Activated CD8-positive, alpha-beta T cell treated with anti-CD3 and anti-CD28 coated beads, Interleukin-2, amount 10 ng/mL, durations not matched to agents 7 days and 5 days (primary cell): ENCODE results near the gene ZGPAT. TPM values are rescaled to one million over a fixed set of nuclear protein-coding genes. Genes with fewer than 3 reads are reported as not detected.
"Not testable (repeated sequence)": the region's sequence is repeated elsewhere in the genome, so short reads cannot be mapped to it uniquely, and the experiment has no call there.

ENCODE experiments used
- ATAC-seq: fragments of 150-1000 bp; cut with Tn5 transposase; one replicate; pipeline ENCODE4 v1.10.0; 2021; ENCODE audit warnings: moderate library complexity
- CTCF ChIA-PET: fragments of 350-600 bp; sonication (Branson Sonifier 250); formaldehyde crosslinking; loops from one replicate; lab custom pipeline; 2021; ENCODE audit warnings: antibody characterized with exemption; lab: Charles Lee
- POLR2A ChIA-PET: fragments of 350-600 bp; sonication (Branson Sonifier 250); formaldehyde crosslinking; loops from one replicate; lab custom pipeline; 2021; ENCODE audit warnings: antibody characterized with exemption; lab: Charles Lee
- DNase-seq: peaks from one replicate; pipeline ENCODE4 v3.0.0-alpha.2; 2020
- H3K27ac Mint-ChIP-seq: one replicate; pipeline ENCODE4 v1.8.0; 2021; ENCODE audit warnings: mild to moderate bottlenecking, mixed read lengths
- H3K27me3 Mint-ChIP-seq: one replicate; pipeline ENCODE4 v1.8.0; 2021; ENCODE audit warnings: low read depth, mixed read lengths
- H3K36me3 Mint-ChIP-seq: one replicate; pipeline ENCODE4 v1.8.0; 2021; ENCODE audit warnings: low read depth, mixed read lengths
- H3K4me1 Mint-ChIP-seq: one replicate; pipeline ENCODE4 v1.8.0; 2021; ENCODE audit warnings: low read depth, mixed read lengths
- H3K4me3 Mint-ChIP-seq: one replicate; pipeline ENCODE4 v1.8.0; 2021; ENCODE audit warnings: mild to moderate bottlenecking, mixed read lengths
- H3K9me3 Mint-ChIP-seq: one replicate; pipeline ENCODE4 v1.8.0; 2022; ENCODE audit warnings: mixed read lengths; ENCODE audit not compliant: insufficient read depth
- total RNA-seq, 2 experiments: library from RNA; stranded (reverse); gene quantifications; one replicate each; pipeline ENCODE4 v1.2.3, GENCODE V29; 2021

The ZGPAT gene
- total RNA-seq, 2 experiments from 2014 or later, result 38.6 to 43.5 TPM

GRCh38 chr20:63664861-63665594 lies 42.8 kb upstream of the ZGPAT start:
- Mint-ChIP-seq H3K27ac (no peak overlapping the region), H3K27me3 (no peaks in the 10 kb centered on the region), H3K4me3 (no peak overlapping the region), H3K36me3 (peaks cover 29% of the 10 kb centered on the region), H3K4me1 (no peaks in the 10 kb centered on the region), H3K9me3 (no peaks in the 10 kb centered on the region)
- ATAC-seq (no peak), DNase-seq (no peak)
- ChIA-PET CTCF (no interaction called here), POLR2A (no interaction called here)

- no peak for ATAC-seq
- CTCF ChIA-PET, result interaction anchor here (1.4 kb wide), 1 partner anchor 8 kb away, joined by 3 read pairs; the partner anchor contains the start of gene RTEL1
- peaks cover 28% of the 10 kb centered on the region for H3K36me3 Mint-ChIP-seq
- no peak overlapping the region for H3K27ac Mint-ChIP-seq
- no peak for DNase-seq
- no peaks in the 10 kb centered on the region for H3K9me3 Mint-ChIP-seq
- POLR2A ChIA-PET, result no interaction called here
- no peak overlapping the region for H3K4me3 Mint-ChIP-seq
- no peaks in the 10 kb centered on the region for H3K4me1 Mint-ChIP-seq
- H3K27me3 Mint-ChIP-seq, result no peaks in the 10 kb centered on the region
Measured at GRCh38 chr20:63665708-63666107, 42.1 kb upstream of the ZGPAT start.

- no peaks in the 10 kb centered on the region for H3K27me3 Mint-ChIP-seq
- ATAC-seq (no peak), DNase-seq (no peak)
- H3K9me3 Mint-ChIP-seq, result no peaks in the 10 kb centered on the region
- no peak overlapping the region for H3K4me3 Mint-ChIP-seq
- H3K27ac Mint-ChIP-seq, result no peak overlapping the region
- no peaks in the 10 kb centered on the region for H3K4me1 Mint-ChIP-seq
- ChIA-PET POLR2A (interaction anchor here (0.6 kb wide), 1 partner anchor 10 kb away, joined by 3 read pairs; no protein-coding TSS in a partner anchor), CTCF (no interaction called here)
- H3K36me3 Mint-ChIP-seq, result peaks cover 26% of the 10 kb centered on the region
Measured at GRCh38 chr20:63667858-63668257, 40.0 kb upstream of the ZGPAT start.

GRCh38 chr20:63668351-63668750 lies 39.5 kb upstream of the ZGPAT start:
- Mint-ChIP-seq H3K27me3 (no peaks in the 10 kb centered on the region), H3K4me1 (no peaks in the 10 kb centered on the region), H3K9me3 (no peaks in the 10 kb centered on the region), H3K27ac (no peak overlapping the region), H3K36me3 (peaks cover 26% of the 10 kb centered on the region), H3K4me3 (no peak overlapping the region)
- ChIA-PET CTCF (interaction anchor here (1.0 kb wide), 1 partner anchor 118 kb away, joined by 3 read pairs; no protein-coding TSS in a partner anchor), POLR2A (interaction anchor here (0.6 kb wide), 1 partner anchor 11 kb away, joined by 3 read pairs; no protein-coding TSS in a partner anchor)
- DNase-seq, result no peak
- ATAC-seq, result no peak

GRCh38 chr20:63671695-63672094 lies 36.1 kb upstream of the ZGPAT start:
- H3K4me3 Mint-ChIP-seq, POLR2A ChIA-PET, H3K4me1 Mint-ChIP-seq, H3K9me3 Mint-ChIP-seq, DNase-seq, ATAC-seq, H3K27ac Mint-ChIP-seq, H3K27me3 Mint-ChIP-seq, CTCF ChIA-PET: not testable (repeated sequence)
- H3K36me3 Mint-ChIP-seq, result peaks cover 32% of the 10 kb centered on the region

GRCh38 chr20:63672666-63673065 lies 35.2 kb upstream of the ZGPAT start:
- no peaks in the 10 kb centered on the region for H3K9me3 Mint-ChIP-seq
- peaks cover 34% of the 10 kb centered on the region for H3K36me3 Mint-ChIP-seq
- no peak for DNase-seq
- ChIA-PET POLR2A (no interaction called here), CTCF (no interaction called here)
- no peak overlapping the region for H3K4me3 Mint-ChIP-seq
- no peak overlapping the region for H3K27ac Mint-ChIP-seq
- no peak for ATAC-seq
- H3K27me3 Mint-ChIP-seq, result no peaks in the 10 kb centered on the region
- H3K4me1 Mint-ChIP-seq, result no peaks in the 10 kb centered on the region

GRCh38 chr20:63673951-63674350 lies 33.9 kb upstream of the ZGPAT start:
- ChIA-PET CTCF (no interaction called here), POLR2A (no interaction called here)
- peaks cover 32% of the 10 kb centered on the region for H3K36me3 Mint-ChIP-seq
- H3K27ac Mint-ChIP-seq, result no peak overlapping the region
- ATAC-seq, result no peak
- H3K4me1 Mint-ChIP-seq, result no peaks in the 10 kb centered on the region
- H3K9me3 Mint-ChIP-seq, result no peaks in the 10 kb centered on the region
- DNase-seq, result no peak
- no peak overlapping the region for H3K4me3 Mint-ChIP-seq
- no peaks in the 10 kb centered on the region for H3K27me3 Mint-ChIP-seq

- ChIA-PET CTCF (no interaction called here), POLR2A (no interaction called here)
- Mint-ChIP-seq H3K27me3 (no peaks in the 10 kb centered on the region), H3K9me3 (no peaks in the 10 kb centered on the region), H3K4me3 (no peak overlapping the region), H3K27ac (no peak overlapping the region), H3K36me3 (peaks cover 27% of the 10 kb centered on the region), H3K4me1 (no peaks in the 10 kb centered on the region)
- no peak for DNase-seq
- no peak for ATAC-seq
Measured at GRCh38 chr20:63675681-63676368, 32.0 kb upstream of the ZGPAT start.

- ChIA-PET CTCF (no interaction called here), POLR2A (no interaction called here)
- DNase-seq (no peak), ATAC-seq (no peak)
- Mint-ChIP-seq H3K36me3 (peaks cover 23% of the 10 kb centered on the region), H3K4me3 (no peak overlapping the region), H3K4me1 (no peaks in the 10 kb centered on the region), H3K27ac (no peak overlapping the region), H3K27me3 (no peaks in the 10 kb centered on the region), H3K9me3 (no peaks in the 10 kb centered on the region)
Measured at GRCh38 chr20:63678071-63678470, 29.8 kb upstream of the ZGPAT start.

GRCh38 chr20:63678667-63679465 lies 29.0 kb upstream of the ZGPAT start:
- DNase-seq, result no peak
- Mint-ChIP-seq H3K4me3 (no peak overlapping the region), H3K27me3 (no peaks in the 10 kb centered on the region), H3K9me3 (no peaks in the 10 kb centered on the region), H3K27ac (no peak overlapping the region), H3K36me3 (peaks cover 20% of the 10 kb centered on the region), H3K4me1 (no peaks in the 10 kb centered on the region)
- ChIA-PET CTCF (no interaction called here), POLR2A (no interaction called here)
- no peak for ATAC-seq

GRCh38 chr20:63679799-63680305 lies 28.0 kb upstream of the ZGPAT start:
- DNase-seq (no peak), ATAC-seq (no peak)
- Mint-ChIP-seq H3K36me3 (peaks cover 20% of the 10 kb centered on the region), H3K9me3 (no peaks in the 10 kb centered on the region), H3K27me3 (no peaks in the 10 kb centered on the region), H3K27ac (no peak overlapping the region), H3K4me3 (no peak overlapping the region), H3K4me1 (no peaks in the 10 kb centered on the region)
- CTCF ChIA-PET, result no interaction called here
- POLR2A ChIA-PET, result no interaction called here
